Mesenchymal stem cell (in vitro differentiated cells and primary cell): ENCODE data around the gene CD300LF.

Experiments
- DNase-seq: peaks from one replicate; pipeline ENCODE4 v3.0.0-alpha.2; 2013
- H2AFZ ChIP-seq: one replicate; pipeline ENCODE4 v1.6.1; 2013; ENCODE audit warnings: low read depth, mild to moderate bottlenecking, control low read depth, inconsistent platforms, low read length, moderate library complexity
- H2AK5ac ChIP-seq: 2 replicates; pipeline ENCODE4 v1.6.1; 2013; ENCODE audit warnings: low read length, moderate library complexity, mild to moderate bottlenecking, inconsistent platforms; ENCODE audit not compliant: severe bottlenecking
- H2BK120ac ChIP-seq: one replicate; pipeline ENCODE4 v1.6.1; 2013; ENCODE audit warnings: low read depth, mild to moderate bottlenecking, inconsistent platforms, low read length, moderate library complexity
- H2BK12ac ChIP-seq, 2 experiments: one replicate each; pipeline ENCODE4 v1.6.1; 2013; ENCODE audit warnings: inconsistent platforms in 2 of 2, low read length in 2 of 2, mild to moderate bottlenecking in 2 of 2, moderate library complexity in 2 of 2, control low read depth in 1 of 2
- H2BK15ac ChIP-seq: one replicate; pipeline ENCODE4 v1.6.1; 2013; ENCODE audit warnings: mild to moderate bottlenecking, low read depth, inconsistent platforms; ENCODE audit not compliant: poor library complexity, severe bottlenecking
- H2BK5ac ChIP-seq: 2 replicates; pipeline ENCODE4 v1.6.1; 2013; ENCODE audit warnings: low read depth, mild to moderate bottlenecking, low read length, control low read depth, inconsistent platforms; ENCODE audit not compliant: poor library complexity, severe bottlenecking
- H3K14ac ChIP-seq, 2 experiments: one replicate each; pipeline ENCODE4 v1.6.1; 2013; ENCODE audit warnings: inconsistent platforms in 2 of 2, low read length in 2 of 2, control low read depth in 1 of 2, mild to moderate bottlenecking in 1 of 2, moderate library complexity in 1 of 2
- H3K18ac ChIP-seq, 2 experiments: one replicate each; pipeline ENCODE4 v1.6.1; 2013; ENCODE audit warnings: inconsistent platforms in 2 of 2, low read length in 2 of 2, control low read depth in 1 of 2, low read depth in 1 of 2, mild to moderate bottlenecking in 1 of 2
- H3K23ac ChIP-seq, 2 experiments: one replicate each; pipeline ENCODE4 v1.6.1; 2013; ENCODE audit warnings: inconsistent platforms in 2 of 2, low read length in 2 of 2, mild to moderate bottlenecking in 2 of 2, moderate library complexity in 2 of 2, control low read depth in 1 of 2
- H3K27ac ChIP-seq: 2 replicates; pipeline ENCODE4 v1.5.1; 2013; ENCODE audit warnings: mild to moderate bottlenecking, moderate library complexity, low read length, control low read depth, inconsistent platforms; ENCODE audit not compliant: poor library complexity, severe bottlenecking
- H3K27me3 ChIP-seq, 2 experiments: 2 replicates each; pipeline versions ENCODE4 v1.6.1 to v1.7.0; 2013; ENCODE audit warnings: low read length in 2 of 2, mild to moderate bottlenecking in 2 of 2, moderate library complexity in 2 of 2, control low read depth in 1 of 2, inconsistent platforms in 1 of 2; ENCODE audit not compliant: control insufficient read depth in 1 of 2, insufficient read depth in 1 of 2
- H3K36me3 ChIP-seq, 2 experiments: 2 replicates each; pipeline versions ENCODE4 v1.6.1 to v1.7.0; 2013; ENCODE audit warnings: low read length in 2 of 2, control low read depth in 1 of 2, inconsistent platforms in 1 of 2, low read depth in 1 of 2, mild to moderate bottlenecking in 1 of 2; ENCODE audit not compliant: insufficient read depth in 2 of 2, control insufficient read depth in 1 of 2
- H3K4ac ChIP-seq, 2 experiments: one replicate each; pipeline ENCODE4 v1.6.1; 2013; ENCODE audit warnings: inconsistent platforms in 2 of 2, low read length in 2 of 2, mild to moderate bottlenecking in 2 of 2, moderate library complexity in 2 of 2, control low read depth in 1 of 2, low read depth in 1 of 2
- H3K4me1 ChIP-seq: 2 replicates; pipeline ENCODE4 v1.6.1; 2013; ENCODE audit warnings: low read depth, low read length, control low read depth; ENCODE audit not compliant: control insufficient read depth, insufficient read depth
- H3K4me2 ChIP-seq: 2 replicates; pipeline ENCODE4 v1.6.1; 2013; ENCODE audit warnings: low read length, mild to moderate bottlenecking, inconsistent platforms; ENCODE audit not compliant: poor library complexity, severe bottlenecking
- H3K4me3 ChIP-seq, 2 experiments: 2 replicates each; pipeline versions ENCODE4 v1.5.1 to v1.7.0; 2013; ENCODE audit warnings: low read length in 2 of 2, mild to moderate bottlenecking in 2 of 2, control low read depth in 1 of 2, low read depth in 1 of 2; ENCODE audit not compliant: insufficient read depth in 1 of 2
- H3K79me1 ChIP-seq: replicated peaks from 2 replicates; pipeline ENCODE4 v1.6.1; 2013; ENCODE audit warnings: mild to moderate bottlenecking, control low read depth, low read length, inconsistent platforms; ENCODE audit not compliant: poor library complexity, severe bottlenecking
- H3K9ac ChIP-seq: 2 replicates; pipeline ENCODE4 v1.7.0; 2013; ENCODE audit warnings: mild to moderate bottlenecking, low read length, moderate library complexity
- H3K9me3 ChIP-seq: 2 replicates; pipeline ENCODE4 v1.7.0; 2013; ENCODE audit warnings: mild to moderate bottlenecking, low read length; ENCODE audit not compliant: control insufficient read depth
- H4K8ac ChIP-seq: one replicate; pipeline ENCODE4 v1.6.1; 2013; ENCODE audit warnings: inconsistent platforms, mild to moderate bottlenecking, low read length, moderate library complexity
- H4K91ac ChIP-seq: one replicate; pipeline ENCODE4 v1.6.1; 2013; ENCODE audit warnings: mild to moderate bottlenecking, low read length, inconsistent platforms
- WGBS: methylation state at CpG from one replicate; pipeline ENCODE4 v1.1.7; 2013; ENCODE audit warnings: mixed read lengths; 5-methylcytosine and 5-hydroxymethylcytosine counted together

Gene CD300LF

GRCh38 chr17:74698069-74698468 lies 14.7 kb downstream of the CD300LF start:
- H3K9ac ChIP-seq: no peak overlapping the region
- no peaks in the 10 kb centered on the region for H3K79me1 ChIP-seq
- no peak overlapping the region for H2BK120ac ChIP-seq
- H3K27ac ChIP-seq: no peak overlapping the region
- H2BK5ac ChIP-seq: no peak overlapping the region
- WGBS: 70% methylated on average over 7 of the region's 7 CpGs
- no peak overlapping the region for H4K91ac ChIP-seq
- no peaks in the 10 kb centered on the region for H3K4me1 ChIP-seq
- H2BK15ac ChIP-seq: no peak overlapping the region
- no peak overlapping the region for H2AFZ ChIP-seq
- H2BK12ac ChIP-seq: no peak overlapping the region
- H3K27me3 ChIP-seq: peaks cover 3 to 33% of the 10 kb centered on the region in 2 experiments
- no peak overlapping the region for H3K4ac ChIP-seq
- DNase-seq: no peak
- no peak overlapping the region for H3K18ac ChIP-seq
- no peak overlapping the region for H2AK5ac ChIP-seq
- H3K14ac ChIP-seq: no peak overlapping the region
- no peak overlapping the region for H3K23ac ChIP-seq
- H3K4me3 ChIP-seq: no peak overlapping the region
- no peaks in the 10 kb centered on the region for H3K36me3 ChIP-seq
- H4K8ac ChIP-seq: no peak overlapping the region
- H3K9me3 ChIP-seq: no peaks in the 10 kb centered on the region
- H3K4me2 ChIP-seq: no peak overlapping the region

GRCh38 chr17:74697515-74697914 lies 15.2 kb downstream of the CD300LF start:
- Histone ChIP-seq H3K27ac (no peak overlapping the region), H3K4me1 (no peaks in the 10 kb centered on the region), H2BK120ac (no peak overlapping the region), H2BK15ac (no peak overlapping the region), H2AFZ (no peak overlapping the region), H4K8ac (no peak overlapping the region), H3K27me3 (peaks cover 3 to 35% of the 10 kb centered on the region in 2 experiments), H3K14ac (no peak overlapping the region), H3K18ac (no peak overlapping the region), H3K36me3 (no peaks in the 10 kb centered on the region), H2BK12ac (no peak overlapping the region), H3K9me3 (no peaks in the 10 kb centered on the region), H4K91ac (no peak overlapping the region), H3K4me3 (no peak overlapping the region), H2AK5ac (no peak overlapping the region), H3K9ac (no peak overlapping the region), H3K79me1 (no peaks in the 10 kb centered on the region), H3K4me2 (no peak overlapping the region), H2BK5ac (no peak overlapping the region), H3K23ac (no peak overlapping the region), H3K4ac (no peak overlapping the region)
- DNase-seq: no peak
- 93% methylated on average over 2 of the region's 2 CpGs for WGBS

DNA sequence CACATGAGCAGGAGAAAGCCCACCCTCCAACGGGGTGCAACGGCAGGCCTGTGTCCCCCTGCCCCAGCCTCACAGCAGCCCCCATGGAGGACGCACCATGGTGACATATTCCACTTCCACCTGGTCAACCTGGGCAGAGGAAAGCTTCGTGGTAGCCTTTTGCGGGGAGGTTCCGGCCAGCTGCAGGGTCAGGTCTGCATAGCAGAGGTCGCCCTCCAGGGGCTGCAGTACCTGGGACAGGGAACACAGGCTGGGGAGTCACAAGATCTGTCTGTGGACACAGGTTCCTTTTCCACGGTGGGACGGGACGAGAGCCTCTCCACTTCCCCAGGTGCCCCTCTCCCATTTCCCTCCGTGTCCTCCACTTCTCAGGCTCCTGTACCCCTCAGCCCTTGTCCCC lies 17.1 kb downstream of the CD300LF start:
- H2BK12ac ChIP-seq: no peak overlapping the region
- WGBS: 86% methylated on average over 8 of the region's 11 CpGs
- no peak overlapping the region for H3K18ac ChIP-seq
- DNase-seq: no peak
- no peak overlapping the region for H2BK15ac ChIP-seq
- H2BK120ac ChIP-seq: no peak overlapping the region
- no peak overlapping the region for H2AK5ac ChIP-seq
- H3K4me3 ChIP-seq: no peak overlapping the region
- H3K23ac ChIP-seq: no peak overlapping the region
- H2BK5ac ChIP-seq: no peak overlapping the region
- H4K8ac ChIP-seq: no peak overlapping the region
- no peak overlapping the region for H3K9ac ChIP-seq
- no peak overlapping the region for H3K4ac ChIP-seq
- H2AFZ ChIP-seq: no peak overlapping the region
- H3K9me3 ChIP-seq: no peaks in the 10 kb centered on the region
- H4K91ac ChIP-seq: no peak overlapping the region
- no peaks in the 10 kb centered on the region for H3K79me1 ChIP-seq
- no peaks in the 10 kb centered on the region for H3K36me3 ChIP-seq
- no peak overlapping the region for H3K27ac ChIP-seq
- no peak overlapping the region for H3K14ac ChIP-seq
- no peak overlapping the region for H3K4me2 ChIP-seq
- no peaks in the 10 kb centered on the region for H3K4me1 ChIP-seq
- peaks cover 0 to 34% of the 10 kb centered on the region in 2 experiments for H3K27me3 ChIP-seq

GRCh38 chr17:74694081-74694480 lies 18.6 kb downstream of the CD300LF start:
- no peak overlapping the region for H3K18ac ChIP-seq
- H3K4ac ChIP-seq: no peak overlapping the region
- H2BK12ac ChIP-seq: no peak overlapping the region
- H4K8ac ChIP-seq: no peak overlapping the region
- no peak overlapping the region for H3K9ac ChIP-seq
- WGBS: 71% methylated on average over 4 of the region's 4 CpGs
- no peak overlapping the region for H2AFZ ChIP-seq
- no peak overlapping the region for H3K14ac ChIP-seq
- no peaks in the 10 kb centered on the region for H3K79me1 ChIP-seq
- no peak overlapping the region for H2AK5ac ChIP-seq
- H4K91ac ChIP-seq: no peak overlapping the region
- H3K9me3 ChIP-seq: no peaks in the 10 kb centered on the region
- no peak overlapping the region for H2BK5ac ChIP-seq
- H3K23ac ChIP-seq: no peak overlapping the region
- H2BK120ac ChIP-seq: no peak overlapping the region
- no peak for DNase-seq
- peaks cover 0 to 40% of the 10 kb centered on the region in 2 experiments for H3K27me3 ChIP-seq
- no peak overlapping the region for H3K27ac ChIP-seq
- no peaks in the 10 kb centered on the region for H3K36me3 ChIP-seq
- H2BK15ac ChIP-seq: no peak overlapping the region
- no peak overlapping the region for H3K4me3 ChIP-seq
- H3K4me2 ChIP-seq: no peak overlapping the region
- no peaks in the 10 kb centered on the region for H3K4me1 ChIP-seq
